ENCODE data around the gene SLC25A41. TPM values are rescaled to one million over a fixed set of nuclear protein-coding genes. Genes with fewer than 3 reads are reported as not detected.

Gene SLC25A41
- total and polyA plus RNA-seq, 9 of the 15 experiments (the other 6 are each of a cell fraction or from before 2014, with no cell fraction given) = 0.08 to 4.2 (median 1.6) TPM

DNA sequence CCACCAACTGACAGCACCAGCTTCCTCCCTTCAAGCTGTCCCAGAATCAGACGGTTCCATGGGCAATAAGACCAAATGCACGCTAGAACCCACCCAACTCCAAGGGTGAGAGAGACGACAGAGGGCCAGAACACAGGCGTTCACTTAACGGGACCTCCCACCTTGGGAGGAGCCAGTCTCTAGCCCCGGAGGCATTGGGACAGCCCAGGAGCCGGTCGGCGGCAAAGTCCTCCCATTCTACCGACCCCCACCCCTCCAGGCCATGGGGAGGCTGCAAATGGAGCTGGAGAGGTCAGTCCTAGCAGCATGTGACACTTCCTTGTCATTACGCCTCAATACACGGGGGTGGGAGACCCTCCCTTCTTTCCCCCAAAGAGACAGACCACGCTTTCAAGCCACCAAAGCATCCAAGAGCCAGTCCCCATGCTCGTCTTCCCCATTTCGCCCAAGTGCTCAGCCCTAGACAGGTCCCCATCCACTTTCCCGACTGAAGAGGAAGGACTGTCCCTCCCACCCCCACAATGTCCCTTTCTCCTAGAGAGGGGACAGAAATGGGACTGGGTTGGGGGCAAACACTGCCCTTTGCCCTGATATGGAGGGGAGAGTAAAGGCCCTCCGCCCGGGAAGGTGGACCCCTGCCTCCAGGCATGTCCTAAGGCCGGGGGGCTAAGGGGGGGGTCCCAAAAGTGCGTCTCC, 9.9 kb downstream of the SLC25A41 start (continued):
- TF ChIP-seq, protein P1, sequence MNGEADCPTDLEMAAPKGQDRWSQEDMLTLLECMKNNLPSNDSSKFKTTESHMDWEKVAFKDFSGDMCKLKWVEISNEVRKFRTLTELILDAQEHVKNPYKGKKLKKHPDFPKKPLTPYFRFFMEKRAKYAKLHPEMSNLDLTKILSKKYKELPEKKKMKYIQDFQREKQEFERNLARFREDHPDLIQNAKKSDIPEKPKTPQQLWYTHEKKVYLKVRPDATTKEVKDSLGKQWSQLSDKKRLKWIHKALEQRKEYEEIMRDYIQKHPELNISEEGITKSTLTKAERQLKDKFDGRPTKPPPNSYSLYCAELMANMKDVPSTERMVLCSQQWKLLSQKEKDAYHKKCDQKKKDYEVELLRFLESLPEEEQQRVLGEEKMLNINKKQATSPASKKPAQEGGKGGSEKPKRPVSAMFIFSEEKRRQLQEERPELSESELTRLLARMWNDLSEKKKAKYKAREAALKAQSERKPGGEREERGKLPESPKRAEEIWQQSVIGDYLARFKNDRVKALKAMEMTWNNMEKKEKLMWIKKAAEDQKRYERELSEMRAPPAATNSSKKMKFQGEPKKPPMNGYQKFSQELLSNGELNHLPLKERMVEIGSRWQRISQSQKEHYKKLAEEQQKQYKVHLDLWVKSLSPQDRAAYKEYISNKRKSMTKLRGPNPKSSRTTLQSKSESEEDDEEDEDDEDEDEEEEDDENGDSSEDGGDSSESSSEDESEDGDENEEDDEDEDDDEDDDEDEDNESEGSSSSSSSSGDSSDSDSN (IDR thresholded peaks at IDR 0.05; ENCODE audit: borderline replicate concordance in 1 of 2, low read depth in 2 of 2, low read length in 2 of 2) = no peak
- TF ChIP-seq ZBTB8A (IDR thresholded peaks at IDR 0.05; ENCODE audit: partially characterized antibody) = no peak
- no peak for TF ChIP-seq TSC22D4 (tag; IDR thresholded peaks at IDR 0.05)
- TF ChIP-seq, protein P2, sequence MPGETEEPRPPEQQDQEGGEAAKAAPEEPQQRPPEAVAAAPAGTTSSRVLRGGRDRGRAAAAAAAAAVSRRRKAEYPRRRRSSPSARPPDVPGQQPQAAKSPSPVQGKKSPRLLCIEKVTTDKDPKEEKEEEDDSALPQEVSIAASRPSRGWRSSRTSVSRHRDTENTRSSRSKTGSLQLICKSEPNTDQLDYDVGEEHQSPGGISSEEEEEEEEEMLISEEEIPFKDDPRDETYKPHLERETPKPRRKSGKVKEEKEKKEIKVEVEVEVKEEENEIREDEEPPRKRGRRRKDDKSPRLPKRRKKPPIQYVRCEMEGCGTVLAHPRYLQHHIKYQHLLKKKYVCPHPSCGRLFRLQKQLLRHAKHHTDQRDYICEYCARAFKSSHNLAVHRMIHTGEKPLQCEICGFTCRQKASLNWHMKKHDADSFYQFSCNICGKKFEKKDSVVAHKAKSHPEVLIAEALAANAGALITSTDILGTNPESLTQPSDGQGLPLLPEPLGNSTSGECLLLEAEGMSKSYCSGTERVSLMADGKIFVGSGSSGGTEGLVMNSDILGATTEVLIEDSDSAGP (CRISPR knock-in tag; IDR thresholded peaks at IDR 0.05) = no peak
- no peak for TF ChIP-seq BMI1 (IDR thresholded peaks at IDR 0.05; ENCODE audit: low read length)
- TF ChIP-seq CBX3 (IDR thresholded peaks at IDR 0.05; ENCODE audit: borderline replicate concordance in 1 of 2, low read length in 2 of 2) = no peak
- TF ChIP-seq ZNF282 (CRISPR knock-in tag; IDR thresholded peaks at IDR 0.05) = peak; percentile 91; the same call in 1 of the 2 replicates
- TF ChIP-seq ZEB2 (IDR thresholded peaks at IDR 0.05) = no peak
- TF ChIP-seq ZNF695 (CRISPR knock-in tag; IDR thresholded peaks at IDR 0.05) = no peak
- TF ChIP-seq ARHGAP35 (IDR thresholded peaks at IDR 0.05; ENCODE audit: partially characterized antibody) = no peak
